HG03060 (cell line): Measurements from ENCODE around the gene SEPSECS.
"Not testable (repeated sequence)": the region's sequence is repeated elsewhere in the genome, so short reads cannot be mapped to it uniquely, and the experiment has no call there.

Source experiments
- ATAC-seq: cut with Tn5 transposase; IDR thresholded peaks from one replicate; pipeline ENCODE4 v1.9.1; 2021; ENCODE audit warnings: low read depth, moderate number of reproducible peaks; ENCODE audit not compliant: unreplicated experiment

SEPSECS gene

GRCh38 chr4:25088093-25088952 is 71.9 kb downstream of the SEPSECS start:
- no peak for ATAC-seq

DNA sequence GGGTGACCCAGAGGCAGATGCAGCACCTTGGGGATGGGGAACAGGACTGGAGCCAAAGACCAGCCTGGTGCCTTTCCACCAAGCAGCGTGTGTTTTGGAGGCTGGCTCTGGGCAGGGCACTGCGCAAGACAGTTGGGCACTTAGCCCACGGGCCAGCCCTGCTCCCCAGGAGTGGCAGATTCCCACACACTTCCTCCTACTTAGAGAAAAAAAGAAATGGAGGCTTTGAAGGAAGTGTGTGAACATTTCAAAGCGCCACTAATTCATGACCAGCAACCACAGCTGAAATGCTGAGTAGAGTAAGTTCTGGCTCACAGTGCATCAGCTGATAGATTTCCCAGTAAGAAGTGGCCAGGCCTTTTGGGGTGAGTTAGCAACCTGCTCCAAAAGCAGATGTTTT is 74.6 kb downstream of the SEPSECS start:
- ATAC-seq, result no peak

DNA sequence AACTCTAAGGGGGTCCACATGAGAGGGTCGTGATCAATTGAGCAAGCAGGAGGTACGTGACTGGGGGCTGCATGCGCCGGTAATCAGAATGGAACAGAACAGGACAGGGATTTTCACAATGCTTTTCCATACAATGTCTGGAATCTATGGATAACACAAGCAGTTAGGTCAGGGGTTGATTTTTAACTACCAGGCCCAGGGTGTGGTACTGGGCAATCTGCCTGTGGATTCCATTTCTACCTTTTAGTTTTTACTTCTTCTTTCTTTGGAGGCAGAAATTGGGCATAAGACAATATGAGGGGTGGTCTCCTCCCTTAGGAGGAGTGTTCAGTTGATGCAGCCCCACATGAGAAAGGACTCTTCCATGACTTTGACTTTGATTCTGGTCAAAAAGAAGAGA is 76.8 kb downstream of the SEPSECS start:
- not testable (repeated sequence) for ATAC-seq

DNA sequence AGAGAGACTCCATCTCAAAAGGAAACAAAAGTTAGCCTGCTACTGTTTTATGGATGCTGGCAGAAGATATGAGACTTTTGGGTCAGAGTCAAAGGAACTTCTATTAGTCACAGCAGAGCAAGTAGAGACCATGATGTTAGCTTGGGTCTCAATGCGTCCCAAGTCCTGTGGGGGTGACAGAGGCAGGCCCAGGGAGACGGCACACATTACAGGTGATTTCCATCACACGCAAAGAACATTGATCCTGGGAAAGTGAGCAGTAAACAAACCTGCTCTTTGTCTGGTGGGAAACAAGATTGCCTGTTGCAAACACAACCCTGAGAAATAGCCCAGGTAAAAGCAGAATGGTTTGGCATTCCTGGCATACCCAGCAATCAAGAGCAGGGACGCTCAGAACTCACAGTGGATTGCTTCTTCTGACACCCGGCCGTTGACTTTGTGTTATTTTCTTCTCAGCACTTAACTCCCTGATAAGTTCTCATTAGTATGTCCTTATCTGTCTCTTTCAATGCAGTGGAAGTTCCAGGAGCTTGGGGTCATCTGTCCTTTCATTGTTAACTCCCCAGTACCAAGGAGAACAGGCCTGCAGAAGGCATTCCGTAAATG is 78.3 kb downstream of the SEPSECS start:
- ATAC-seq, result no peak

- no peak for ATAC-seq
Observed at GRCh38 chr4:25080571-25080970, 79.7 kb downstream of the SEPSECS start.

GRCh38 chr4:25078523-25078922 is 81.7 kb downstream of the SEPSECS start:
- ATAC-seq, result no peak

- no peak for ATAC-seq
Observed at GRCh38 chr4:25076625-25077398, 83.4 kb downstream of the SEPSECS start.

- ATAC-seq, result no peak
Observed at GRCh38 chr4:25075851-25076250, 84.4 kb downstream of the SEPSECS start.

DNA sequence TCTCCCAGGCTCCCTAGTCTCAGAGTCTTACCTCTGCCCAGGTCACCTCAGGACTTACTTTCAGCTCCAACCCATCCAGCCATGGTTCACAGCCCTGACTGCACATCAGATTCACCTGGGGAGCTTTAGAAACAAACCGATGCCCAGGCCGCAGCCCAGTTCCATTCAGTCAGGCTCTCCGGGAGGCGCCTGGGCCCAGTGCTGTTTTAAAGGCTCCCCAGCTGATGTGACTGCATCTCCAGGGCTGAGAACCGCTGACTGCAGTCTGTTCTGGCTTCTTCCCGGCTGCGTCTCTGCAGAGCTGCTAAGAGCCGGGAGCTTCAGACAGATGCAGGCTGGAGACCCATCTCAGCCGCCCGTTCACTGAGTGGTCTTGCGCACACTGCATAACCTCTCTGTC is 85.1 kb downstream of the SEPSECS start:
- ATAC-seq, result no peak

DNA sequence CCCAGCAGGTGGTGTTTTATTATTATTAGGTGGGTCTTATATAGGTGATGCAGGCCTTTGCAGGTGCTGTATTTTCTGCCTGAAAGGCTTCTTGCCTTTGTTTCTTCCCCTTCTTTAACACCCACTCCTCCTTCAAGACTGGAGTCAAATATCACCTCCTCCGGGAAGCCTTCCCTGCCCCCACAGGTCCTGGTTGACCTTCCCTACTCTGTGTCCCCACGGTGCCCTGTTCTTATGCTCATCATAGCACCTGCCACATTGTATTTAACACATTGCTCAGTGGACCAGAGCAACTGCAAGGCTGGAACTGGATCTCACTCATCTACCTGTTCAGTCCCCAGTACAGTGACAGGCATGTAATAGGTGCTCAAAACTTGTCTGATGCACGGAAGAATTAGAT is 89.7 kb downstream of the SEPSECS start:
- no peak for ATAC-seq
